H1 (cell line): Measurements from ENCODE around the gene MACIR. TPM values are rescaled to one million over a fixed set of nuclear protein-coding genes. Genes with fewer than 3 reads are reported as not detected.

Source experiments
- CTCF ChIA-PET: fragments of 300-600 bp; sonication (Branson Sonifier 250); formaldehyde crosslinking; loops from one replicate; lab custom pipeline; 2021; ENCODE audit not compliant: partially characterized antibody; lab: Charles Lee
- POLR2A ChIA-PET: fragments of 300-600 bp; sonication (Branson Sonifier 250); formaldehyde crosslinking; loops from one replicate; lab custom pipeline; 2021; ENCODE audit warnings: inconsistent platforms; ENCODE audit not compliant: partially characterized antibody; lab: Charles Lee
- DNase-seq, 2 experiments: peaks; one replicate each; pipeline versions ENCODE4 v3.0.0 to v3.0.0-alpha.2; 2010 to 2022; ENCODE audit warnings: low spot score in 2 of 2, low read depth in 1 of 2, mixed read lengths in 1 of 2
- FAIRE-seq: peaks from 2 replicates; lab custom pipeline; 2011; peaks lifted over from hg19 to GRCh38; lab: Jason Lieb, UNC
- H2AFZ ChIP-seq: 2 replicates; pipeline ENCODE4 v1.8.1; 2012; ENCODE audit warnings: low read length, inconsistent platforms
- H2AK5ac ChIP-seq: 2 replicates; pipeline ENCODE4 v1.6.1; 2013; ENCODE audit warnings: low read depth, low read length
- H2BK120ac ChIP-seq: replicated peaks from 2 replicates; pipeline ENCODE3; 2013; ENCODE audit warnings: low read depth, low read length, inconsistent platforms
- H2BK12ac ChIP-seq: 2 replicates; pipeline ENCODE4 v1.6.1; 2013; ENCODE audit warnings: low read depth, low read length
- H2BK15ac ChIP-seq: 2 replicates; pipeline ENCODE4 v1.6.1; 2013; ENCODE audit warnings: low read length
- H2BK20ac ChIP-seq: 2 replicates; pipeline ENCODE4 v1.6.1; 2013; ENCODE audit warnings: low read length
- H2BK5ac ChIP-seq: 2 replicates; pipeline ENCODE4 v1.6.1; 2013; ENCODE audit warnings: low read depth, low read length
- H3K14ac ChIP-seq: 2 replicates; pipeline ENCODE4 v1.6.1; 2013; ENCODE audit warnings: inconsistent platforms; ENCODE audit not compliant: insufficient read length
- H3K18ac ChIP-seq: 2 replicates; pipeline ENCODE4 v1.6.1; 2013; ENCODE audit warnings: low read length; ENCODE audit errors: extremely low read depth
- H3K23ac ChIP-seq: 2 replicates; pipeline ENCODE4 v1.6.1; 2013; ENCODE audit warnings: inconsistent platforms; ENCODE audit not compliant: insufficient read length
- H3K23me2 ChIP-seq: 2 replicates; pipeline ENCODE4 v1.6.1; 2013; ENCODE audit warnings: low read depth, low read length
- H3K27ac ChIP-seq: 2 replicates; pipeline ENCODE4 v1.6.1; 2011; ENCODE audit warnings: low read depth, low read length, inconsistent platforms
- H3K27me3 ChIP-seq, 4 experiments: replicated peaks in 1 of 4; 1 replicate in 1 of 4; 2 replicates in 3 of 4; pipeline versions ENCODE4 v1.6.1 to v1.8.1; 2011 to 2013; ENCODE audit warnings: low read length in 3 of 4, mild to moderate bottlenecking in 3 of 4, inconsistent platforms in 2 of 4, mixed read lengths in 2 of 4, moderate library complexity in 1 of 4; ENCODE audit not compliant: control insufficient read depth in 3 of 4, insufficient read depth in 3 of 4; ENCODE audit errors: extremely low read depth in 1 of 4
- H3K36me3 ChIP-seq, 4 experiments: 2 replicates each; pipeline versions ENCODE4 v1.6.1 to v1.8.1; 2011 to 2013; ENCODE audit warnings: mild to moderate bottlenecking in 4 of 4, low read length in 3 of 4, moderate library complexity in 2 of 4, control low read depth in 1 of 4, inconsistent platforms in 1 of 4; ENCODE audit not compliant: insufficient read depth in 4 of 4, control insufficient read depth in 2 of 4
- H3K4ac ChIP-seq: replicated peaks from 2 replicates; pipeline ENCODE3; 2013; ENCODE audit warnings: low read length, low read depth, mixed read lengths, inconsistent platforms; ENCODE audit not compliant: insufficient read length
- H3K4me1 ChIP-seq, 4 experiments: replicated peaks in 1 of 4; 1 replicate in 1 of 4; 2 replicates in 3 of 4; pipeline versions ENCODE4 v1.6.1 to v1.8.1; 2011 to 2013; ENCODE audit warnings: low read length in 3 of 4, inconsistent platforms in 2 of 4, mixed read lengths in 1 of 4; ENCODE audit not compliant: insufficient read depth in 4 of 4, control insufficient read depth in 3 of 4
- H3K4me2 ChIP-seq, 2 experiments: 2 replicates each; pipeline versions ENCODE4 v1.6.1 to v1.8.1; 2011 to 2013; ENCODE audit warnings: low read depth in 2 of 2, low read length in 2 of 2, control low read depth in 1 of 2, inconsistent platforms in 1 of 2, mild to moderate bottlenecking in 1 of 2; ENCODE audit not compliant: insufficient read depth in 1 of 2
- H3K4me3 ChIP-seq, 4 experiments: fragments of 200-600, 300-600 bp in 1 of 4; sonication (generic), shearing (Covaris generic), sonication (Bioruptor Twin) in 1 of 4; 2 replicates each; pipeline versions ENCODE4 v1.5.1 to v1.8.1; 2011 to 2016; ENCODE audit warnings: low read length in 4 of 4, low read depth in 3 of 4, control low read depth in 2 of 4, inconsistent platforms in 2 of 4, mild to moderate bottlenecking in 2 of 4, mixed read lengths in 1 of 4, moderate library complexity in 1 of 4; ENCODE audit not compliant: insufficient read depth in 2 of 4; ENCODE audit errors: extremely low read depth in 1 of 4
- H3K56ac ChIP-seq: replicated peaks from 2 replicates; pipeline ENCODE3; 2013; ENCODE audit warnings: low read depth, mild to moderate bottlenecking, mixed read lengths, low read length, inconsistent platforms; ENCODE audit not compliant: insufficient read length
- H3K79me1 ChIP-seq: 2 replicates; pipeline ENCODE4 v1.6.1; 2013; ENCODE audit warnings: low read depth, low read length, control low read depth
- H3K79me2 ChIP-seq, 2 experiments: 2 replicates each; pipeline versions ENCODE4 v1.6.1 to v1.8.1; 2012 to 2013; ENCODE audit warnings: low read length in 2 of 2, mild to moderate bottlenecking in 2 of 2, inconsistent platforms in 1 of 2; ENCODE audit not compliant: insufficient read depth in 2 of 2, control insufficient read depth in 1 of 2
- H3K9ac ChIP-seq, 4 experiments: replicated peaks in 1 of 4; 1 replicate in 1 of 4; 2 replicates in 3 of 4; pipeline versions ENCODE4 v1.6.1 to v1.8.1; 2011 to 2013; ENCODE audit warnings: low read depth in 3 of 4, low read length in 3 of 4, control low read depth in 2 of 4, mild to moderate bottlenecking in 2 of 4, moderate library complexity in 2 of 4, inconsistent platforms in 1 of 4; ENCODE audit errors: extremely low read depth in 1 of 4
- H3K9me3 ChIP-seq, 2 experiments: 2 replicates each; pipeline versions ENCODE4 v1.6.1 to v1.8.1; 2012 to 2013; ENCODE audit warnings: mild to moderate bottlenecking in 2 of 2, moderate library complexity in 2 of 2, control low read depth in 1 of 2, inconsistent platforms in 1 of 2, low read depth in 1 of 2, low read length in 1 of 2, mixed read lengths in 1 of 2; ENCODE audit not compliant: insufficient read depth in 2 of 2
- H4K20me1 ChIP-seq, 2 experiments: replicated peaks in 1 of 2; 2 replicates each; pipeline versions ENCODE3 to v1.8.1; 2011 to 2013; ENCODE audit warnings: inconsistent platforms in 2 of 2, low read length in 2 of 2, mild to moderate bottlenecking in 1 of 2; ENCODE audit not compliant: insufficient read depth in 2 of 2, control insufficient read depth in 1 of 2
- H4K5ac ChIP-seq: 2 replicates; pipeline ENCODE4 v1.6.1; 2013; ENCODE audit warnings: low read length, low read depth, mixed read lengths, inconsistent platforms; ENCODE audit not compliant: insufficient read length
- H4K8ac ChIP-seq: 2 replicates; pipeline ENCODE4 v1.8.0; 2013; ENCODE audit warnings: mild to moderate bottlenecking, moderate library complexity, low read length, inconsistent platforms; ENCODE audit not compliant: insufficient read depth; ENCODE audit errors: extremely low read depth
- H4K91ac ChIP-seq: replicated peaks from 2 replicates; pipeline ENCODE3; 2013; ENCODE audit warnings: low read length, mixed read lengths, inconsistent platforms; ENCODE audit not compliant: insufficient read length
- E2F6 ChIP-seq: IDR thresholded peaks from 2 replicates; pipeline ENCODE4 v1.6.1; 2012; ENCODE audit warnings: inconsistent platforms
- TCF12 ChIP-seq: IDR thresholded peaks from 2 replicates; pipeline ENCODE4 v1.6.1; 2011; ENCODE audit warnings: low read depth, mild to moderate bottlenecking, low read length
- YY1 ChIP-seq: IDR thresholded peaks from 2 replicates; pipeline ENCODE4 v1.6.1; 2011; ENCODE audit warnings: low read depth, mild to moderate bottlenecking, low read length
- WGBS, 2 experiments: shearing (Covaris generic) in 1 of 2; methylation state at CpG; one replicate each; pipeline versions ENCODE4 v1.1.6 to v1.1.7; 2013 to 2015; ENCODE audit warnings: low lambda C conversion rate in 2 of 2, mixed read lengths in 2 of 2, inconsistent platforms in 1 of 2, low coverage in 1 of 2, missing lambda C conversion rate in 1 of 2; ENCODE audit not compliant: insufficient replicate concordance in 2 of 2, insufficient coverage in 1 of 2, insufficient read length in 1 of 2; ENCODE audit errors: extremely low coverage in 1 of 2, missing lambda C conversion rate in 1 of 2; 5-methylcytosine and 5-hydroxymethylcytosine counted together
- polyA plus RNA-seq, 7 experiments: library from polyadenylated mRNA; depleted of rRNA in 3 of 7; stranded (reverse) in 5 of 7; unstranded in 2 of 7; fragments of >200 nt in 5 of 7; fragments of 200-250 nt in 2 of 7; gene quantifications; 1 replicate in 5 of 7; 2 replicates in 1 of 7; 4 replicates in 1 of 7; pipeline versions ENCODE4 v1.2.1 to v1.2.3, GENCODE V29; 2011 to 2013; ENCODE audit warnings: missing spikeins in 2 of 7, mixed read lengths in 2 of 7
- total RNA-seq: library from RNA; stranded (reverse); fragmentation: NEBNext Ultra II Directional; extraction: Animal tissue kit (Norgen Biotek cat#: 25700); gene quantifications from 2 replicates; pipeline ENCODE4 v1.2.1, GENCODE V29; 2021

The MACIR gene
- total and polyA plus RNA-seq, 2 of the 8 experiments (the other 6 are each of a cell fraction or from before 2014, with no cell fraction given): 8.0 to 19.2 TPM

GRCh38 chr5:103305809-103306208 is 47.2 kb downstream of the MACIR start:
- Histone ChIP-seq H2BK120ac (no peak overlapping the region), H4K91ac (no peak overlapping the region), H2BK12ac (no peak overlapping the region), H2BK15ac (no peak overlapping the region), H3K79me1 (no peaks in the 10 kb centered on the region), H2BK20ac (no peak overlapping the region), H3K14ac (no peak overlapping the region), H3K4ac (no peak overlapping the region), H3K56ac (no peak overlapping the region), H2AK5ac (no peak overlapping the region), H2AFZ (no peak overlapping the region), H3K18ac (no peak overlapping the region), H4K20me1 (no peaks in the 10 kb centered on the region)
- CTCF ChIA-PET: interaction anchor here (0.8 kb wide), 1 partner anchor 8 kb away, joined by 3 read pairs; no protein-coding TSS in a partner anchor
- no peak for DNase-seq
- POLR2A ChIA-PET: no interaction called here
- TF ChIP-seq YY1 (no peak), TCF12 (no peak), E2F6 (no peak)
- TF ChIP-seq, all 59 proteins: peak for 0
- no peak overlapping the region for H3K27ac ChIP-seq
- H3K27me3 ChIP-seq: no peaks in the 10 kb centered on the region
- H2BK5ac ChIP-seq: no peak overlapping the region
- no peak overlapping the region for H4K8ac ChIP-seq
- no peak overlapping the region for H3K9ac ChIP-seq
- FAIRE-seq: no peak
- H4K5ac ChIP-seq: no peak overlapping the region
- no peak overlapping the region for H3K4me2 ChIP-seq
- H3K4me3 ChIP-seq: no peak overlapping the region
- no peaks in the 10 kb centered on the region for H3K23me2 ChIP-seq
- no peaks in the 10 kb centered on the region for H3K9me3 ChIP-seq
- H3K4me1 ChIP-seq: no peaks in the 10 kb centered on the region
- no peak overlapping the region for H3K23ac ChIP-seq
- H3K36me3 ChIP-seq: no peaks in the 10 kb centered on the region
- WGBS, 2 experiments: 90% methylated on average over 4 of the region's 4 CpGs; no CpG with 5 or more reads in 1 of the 2 experiments
- no peaks in the 10 kb centered on the region for H3K79me2 ChIP-seq
